ENCODE data around the gene PLIN4.

Gene PLIN4

DNA sequence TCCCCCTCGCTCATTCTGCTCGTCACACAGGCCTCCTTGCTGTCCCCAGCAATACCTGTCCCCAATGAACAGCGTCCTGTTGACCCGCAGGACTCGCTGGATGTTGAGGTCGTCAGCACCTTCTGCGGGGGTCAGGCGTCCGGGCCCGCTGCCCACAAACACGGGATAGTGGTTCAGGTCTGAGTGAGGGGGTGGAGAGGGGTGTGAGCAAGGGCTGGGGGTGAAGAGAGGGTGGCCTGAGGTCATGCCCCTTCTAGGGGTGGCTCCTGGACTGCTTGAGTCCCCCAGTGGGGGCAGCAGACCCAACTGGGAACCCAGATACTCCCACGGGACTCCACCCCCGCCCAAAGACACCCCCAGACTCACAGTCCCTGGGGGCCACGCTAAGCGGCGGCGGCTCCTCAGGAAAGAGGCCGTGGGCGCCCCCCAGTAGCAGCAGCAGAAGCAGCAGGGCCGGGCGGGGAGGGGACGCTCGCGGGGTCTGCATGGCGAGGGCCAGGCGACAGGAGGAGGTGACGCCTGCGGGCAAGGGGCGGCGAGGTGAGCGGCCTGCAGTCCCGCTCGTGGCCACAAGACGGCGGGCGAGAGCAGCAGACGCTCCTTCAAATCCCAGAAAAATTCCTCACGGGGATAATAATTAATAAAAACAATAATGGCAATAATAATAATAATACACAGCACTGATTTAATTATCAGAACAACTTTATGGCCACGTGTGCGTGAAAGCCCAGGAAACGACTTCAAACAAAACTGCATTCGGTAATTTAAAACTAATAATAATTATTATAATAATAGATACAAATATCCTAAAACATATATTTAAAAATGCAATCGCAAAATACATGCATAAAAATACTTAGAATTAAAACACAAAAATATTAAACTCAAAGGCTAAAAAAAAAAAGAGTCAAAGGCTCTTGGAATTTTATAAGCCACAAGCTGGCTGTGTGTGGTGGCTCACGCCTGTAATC lies 40.0 kb upstream of the PLIN4 start:
- DNase-seq (ENCODE audit: low read depth, low spot score) = no peak
- ChIA-PET POLR2A (interaction anchor here (0.6 kb wide), 1 partner anchor 74 kb away, joined by 3 read pairs; no protein-coding TSS in a partner anchor), CTCF (interaction anchor here (1.0 to 3.3 kb wide), 13 partner anchors 9 to 79 kb away, joined by 3 to 43 read pairs (median 7); partner anchors contain the start of gene PLIN5)
- H3K4me3 ChIP-seq (ENCODE audit: low read depth, low read length) = no peak overlapping the region
- TF ChIP-seq, protein P1, sequence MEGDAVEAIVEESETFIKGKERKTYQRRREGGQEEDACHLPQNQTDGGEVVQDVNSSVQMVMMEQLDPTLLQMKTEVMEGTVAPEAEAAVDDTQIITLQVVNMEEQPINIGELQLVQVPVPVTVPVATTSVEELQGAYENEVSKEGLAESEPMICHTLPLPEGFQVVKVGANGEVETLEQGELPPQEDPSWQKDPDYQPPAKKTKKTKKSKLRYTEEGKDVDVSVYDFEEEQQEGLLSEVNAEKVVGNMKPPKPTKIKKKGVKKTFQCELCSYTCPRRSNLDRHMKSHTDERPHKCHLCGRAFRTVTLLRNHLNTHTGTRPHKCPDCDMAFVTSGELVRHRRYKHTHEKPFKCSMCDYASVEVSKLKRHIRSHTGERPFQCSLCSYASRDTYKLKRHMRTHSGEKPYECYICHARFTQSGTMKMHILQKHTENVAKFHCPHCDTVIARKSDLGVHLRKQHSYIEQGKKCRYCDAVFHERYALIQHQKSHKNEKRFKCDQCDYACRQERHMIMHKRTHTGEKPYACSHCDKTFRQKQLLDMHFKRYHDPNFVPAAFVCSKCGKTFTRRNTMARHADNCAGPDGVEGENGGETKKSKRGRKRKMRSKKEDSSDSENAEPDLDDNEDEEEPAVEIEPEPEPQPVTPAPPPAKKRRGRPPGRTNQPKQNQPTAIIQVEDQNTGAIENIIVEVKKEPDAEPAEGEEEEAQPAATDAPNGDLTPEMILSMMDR (IDR thresholded peaks at IDR 0.05; ENCODE audit: insufficient read depth, low read length, missing control alignments) = peak; percentile 94

DNA sequence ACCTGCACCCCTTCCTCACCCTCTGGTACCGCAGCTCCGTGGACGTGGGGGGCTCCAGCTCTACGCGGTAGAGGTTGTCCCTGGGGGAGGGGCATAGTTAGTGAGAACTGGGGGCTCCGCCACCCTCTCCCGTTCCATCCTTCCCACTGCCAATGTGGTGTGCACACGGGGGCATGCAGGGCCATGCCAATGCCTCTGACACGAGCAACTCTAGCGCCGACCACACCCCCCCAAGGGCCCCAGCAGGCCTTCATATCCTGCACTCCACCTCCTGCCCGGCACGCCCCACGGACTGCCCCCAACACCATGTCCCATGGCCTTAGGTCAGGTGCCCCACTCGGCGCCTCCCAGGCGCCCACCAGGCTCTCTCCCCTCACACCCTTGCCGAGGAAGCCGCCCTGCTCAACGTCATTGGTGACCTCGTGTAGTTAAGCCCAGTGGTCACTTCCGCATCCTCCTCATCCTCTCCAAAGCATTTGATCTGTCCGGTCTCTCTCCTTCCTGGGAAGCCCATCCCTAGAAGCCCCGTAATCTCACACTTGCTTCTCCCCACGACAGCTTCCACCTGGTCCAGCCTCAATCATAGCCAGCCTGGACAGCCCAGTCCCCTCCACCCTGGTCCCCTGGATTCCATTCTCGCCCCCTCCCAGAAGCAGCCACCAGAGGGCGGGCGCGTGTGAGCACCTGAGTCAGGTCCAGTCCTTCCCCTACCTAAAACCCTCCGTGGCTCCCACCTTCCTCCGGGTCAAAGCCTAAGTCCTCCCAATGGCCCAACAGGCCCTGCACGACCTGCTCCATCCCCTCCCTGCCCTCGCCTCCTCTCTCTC lies 39.1 kb upstream of the PLIN4 start:
- TF ChIP-seq, protein P1 (IDR thresholded peaks at IDR 0.05; ENCODE audit: insufficient read depth, low read length, missing control alignments) = no peak
- H3K4me3 ChIP-seq (ENCODE audit: low read depth, low read length) = no peak overlapping the region
- ChIA-PET CTCF (interaction anchor here (0.6 to 3.5 kb wide), 9 partner anchors 9 to 79 kb away, joined by 3 to 42 read pairs (median 5); partner anchors contain the start of gene PLIN5), POLR2A (no interaction called here)
- no peak for DNase-seq (ENCODE audit: low read depth, low spot score)

DNA sequence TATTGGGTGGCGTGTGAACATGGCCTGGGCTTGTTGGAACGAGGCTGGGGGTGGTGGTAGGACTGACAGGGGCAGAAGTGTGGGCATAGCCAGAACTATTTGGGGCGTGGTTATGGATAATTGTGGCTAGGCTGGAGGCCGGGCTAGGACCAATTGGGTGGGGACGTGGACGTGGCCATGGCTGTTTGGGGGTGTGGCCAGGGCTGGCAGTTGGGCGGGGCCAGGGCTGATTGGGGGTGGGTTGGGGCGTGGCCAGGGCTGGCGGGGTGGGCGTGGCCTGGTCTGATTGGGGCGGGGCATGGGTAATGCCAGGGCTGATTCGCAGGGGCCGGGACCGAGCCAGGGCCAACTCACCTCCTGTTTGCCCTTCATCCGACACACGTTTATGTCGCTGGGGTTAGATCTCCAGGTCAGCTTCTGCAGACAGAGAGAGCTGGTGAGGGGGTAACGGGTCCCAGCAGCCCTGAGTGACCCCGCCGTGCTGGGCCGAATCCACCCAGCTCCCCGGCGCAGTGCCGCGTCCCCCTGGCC lies 38.4 kb upstream of the PLIN4 start:
- ChIA-PET CTCF (interaction anchor here (0.6 to 3.5 kb wide), 10 partner anchors 9 to 80 kb away, joined by 3 to 42 read pairs (median 6); partner anchors contain the start of gene PLIN5), POLR2A (no interaction called here)
- no peak for DNase-seq (ENCODE audit: low read depth, low spot score)
- H3K4me3 ChIP-seq (ENCODE audit: low read depth, low read length) = no peak overlapping the region
- TF ChIP-seq, protein P1 (IDR thresholded peaks at IDR 0.05; ENCODE audit: insufficient read depth, low read length, missing control alignments) = no peak

DNA sequence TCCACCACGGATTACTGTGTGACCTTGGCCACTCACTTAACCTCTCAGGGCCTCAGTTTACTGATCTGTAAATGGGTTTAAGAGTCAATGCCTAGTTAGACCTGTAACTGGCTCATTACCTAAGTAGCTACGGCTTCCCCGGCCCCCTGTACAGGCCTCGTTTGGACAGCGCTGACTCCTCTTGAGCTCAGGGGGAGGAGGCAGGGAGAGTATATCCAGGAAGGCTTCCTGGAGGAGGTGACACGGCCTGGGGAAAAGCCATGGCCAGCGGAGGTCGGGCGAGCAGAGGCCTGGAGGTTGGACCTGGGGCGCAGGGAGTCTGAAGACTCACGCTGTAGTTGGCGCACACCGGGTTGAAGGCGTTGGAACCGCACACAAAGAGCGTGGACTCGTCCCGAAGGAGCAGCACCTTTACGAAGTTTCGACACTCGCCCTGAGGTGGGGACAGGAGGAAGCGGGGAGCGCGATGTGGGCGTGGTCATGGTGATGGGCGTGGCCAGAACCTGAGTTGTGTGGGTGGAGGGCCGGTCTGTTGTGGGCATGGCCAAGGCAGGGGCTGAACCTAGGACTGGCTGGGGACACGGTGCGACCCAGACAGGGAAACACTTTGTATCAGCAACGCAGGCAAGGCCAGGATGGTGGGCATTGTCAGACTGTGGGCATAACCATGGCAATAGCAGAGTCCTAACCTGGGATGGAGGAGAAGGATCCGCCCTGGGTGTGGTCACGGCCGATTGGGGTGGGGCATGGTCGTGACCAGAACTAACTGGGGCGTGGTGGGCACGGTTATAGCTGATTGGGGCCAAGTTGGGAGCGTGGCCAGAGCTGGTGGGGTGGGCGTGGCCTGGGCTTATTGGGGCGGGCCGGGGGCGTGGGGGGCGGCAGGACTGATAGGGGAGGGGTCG lies 37.6 kb upstream of the PLIN4 start:
- ChIA-PET POLR2A (no interaction called here), CTCF (interaction anchor here (1.1 to 3.5 kb wide), 8 partner anchors 10 to 81 kb away, joined by 3 to 42 read pairs (median 6); partner anchors contain the start of gene PLIN5)
- H3K4me3 ChIP-seq (ENCODE audit: low read depth, low read length) = no peak overlapping the region
- TF ChIP-seq, protein P1 (IDR thresholded peaks at IDR 0.05; ENCODE audit: insufficient read depth, low read length, missing control alignments) = no peak
- DNase-seq (ENCODE audit: low read depth, low spot score) = no peak

DNA sequence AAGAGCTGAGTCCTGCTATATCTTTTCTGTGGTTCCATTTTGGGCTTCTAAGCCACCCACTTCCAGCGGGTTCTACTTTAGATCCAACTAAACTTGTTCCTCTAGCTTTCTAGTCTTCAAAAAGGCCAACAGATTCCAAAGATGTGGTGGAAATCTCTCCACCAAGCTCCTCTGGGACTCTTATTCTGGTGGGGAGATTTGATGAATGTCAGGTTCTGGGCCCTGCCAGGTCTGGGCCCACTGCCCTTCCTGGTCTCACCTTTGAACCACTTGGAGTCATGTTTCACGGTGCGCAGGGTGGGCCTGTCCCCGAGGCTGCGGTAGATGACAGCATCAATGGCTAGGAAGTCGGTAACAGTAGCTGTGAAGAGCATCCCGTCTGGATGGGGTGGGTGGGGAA lies 36.4 kb upstream of the PLIN4 start:
- no peak for DNase-seq (ENCODE audit: low read depth, low spot score)
- ChIA-PET POLR2A (no interaction called here), CTCF (interaction anchor here (1.2 to 3.5 kb wide), 4 partner anchors 9 to 82 kb away, joined by 5 to 42 read pairs (median 6); no protein-coding TSS in a partner anchor)
- H3K4me3 ChIP-seq (ENCODE audit: low read depth, low read length) = no peak overlapping the region
- TF ChIP-seq, protein P1 (IDR thresholded peaks at IDR 0.05; ENCODE audit: insufficient read depth, low read length, missing control alignments) = no peak

All from AG04449 (cell line).